Fibroblast of gingiva (primary cell): Measurements from ENCODE around the gene PYCARD.
A peak's percentile ranks its signal among the peaks of the same experiment; 100 is the strongest.
"Not testable (repeated sequence)": the region's sequence is repeated elsewhere in the genome, so short reads cannot be mapped to it uniquely, and the experiment has no call there.

Experiments
- DNase-seq: peaks from one replicate; pipeline ENCODE4 v3.0.0-alpha.2; 2011; ENCODE audit warnings: low read depth

PYCARD gene

DNA sequence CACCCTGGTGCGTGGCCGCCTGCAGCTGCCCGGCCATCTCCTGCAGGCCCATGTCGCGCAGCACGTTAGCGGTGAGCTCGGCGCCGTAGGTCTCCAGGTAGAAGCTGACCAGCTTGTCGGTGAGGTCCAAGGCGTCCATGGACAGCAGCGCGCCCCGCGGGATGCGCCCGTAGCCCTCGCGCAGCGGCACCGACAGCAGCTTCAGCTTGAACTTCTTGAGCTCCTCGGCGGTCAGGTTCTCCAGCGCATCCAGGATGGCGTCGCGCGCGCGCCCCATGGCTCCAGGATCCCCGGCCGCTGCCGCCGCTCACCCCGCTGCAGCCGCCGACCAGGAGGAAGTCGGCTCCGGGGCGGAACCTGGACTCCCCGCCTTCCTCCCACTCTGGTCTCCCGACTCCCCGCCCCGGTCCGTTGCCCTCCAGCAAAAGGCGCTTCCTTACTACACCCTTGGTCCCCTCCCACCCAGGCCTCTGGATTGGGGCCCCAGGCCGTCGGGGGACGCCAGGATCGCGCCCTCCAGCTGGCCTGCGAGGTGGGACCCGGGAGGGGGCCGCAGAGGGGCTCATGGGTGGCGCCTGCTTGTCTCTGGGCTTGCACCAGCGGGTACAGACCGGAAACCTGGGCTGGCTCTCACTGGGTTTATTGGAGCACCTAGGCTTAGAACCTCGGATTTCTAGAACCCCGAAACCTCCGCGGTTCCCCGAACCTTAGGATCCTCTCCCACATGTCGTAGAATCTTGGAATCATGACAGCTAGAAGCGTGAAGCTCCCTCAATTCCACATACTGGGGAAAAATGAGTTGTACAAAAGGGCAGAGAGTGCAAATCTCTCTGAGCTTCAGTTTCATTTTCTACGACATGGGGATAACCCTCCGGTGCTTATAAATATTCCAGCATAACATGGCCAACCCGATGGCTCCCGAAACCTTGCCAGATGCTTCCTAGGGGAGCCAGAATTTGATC lies at the start of gene PYCARD:
Gene PYCARD, minus strand, starts transcription at position 347 of the 962 bp plus-strand sequence. Its CDS starts 70 bp downstream, at position 277.
- DNase-seq: peak; percentile 51

DNA sequence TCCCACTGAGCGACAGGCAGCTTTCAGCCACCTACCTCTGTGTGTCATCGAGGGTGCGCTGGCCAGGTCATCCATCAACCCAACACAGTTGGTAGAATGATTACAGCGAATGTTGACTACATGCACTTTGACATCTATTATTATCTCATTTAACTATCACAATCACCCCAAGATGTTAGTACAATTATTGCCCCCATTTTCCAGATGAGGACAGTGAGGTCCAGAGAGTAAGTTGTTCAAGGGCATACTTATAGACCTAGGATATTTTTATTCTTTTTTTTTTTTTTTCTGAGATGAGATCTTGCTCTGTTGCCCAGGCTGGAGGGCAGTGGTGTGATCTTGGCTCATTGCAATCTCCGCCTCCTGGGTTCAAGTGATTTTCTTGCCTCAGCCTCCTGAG lies 48.9 kb upstream of the PYCARD start:
- no peak for DNase-seq

- no peak for DNase-seq
Measured at GRCh38 chr16:31250782-31251384, 48.3 kb upstream of the PYCARD start.

DNA sequence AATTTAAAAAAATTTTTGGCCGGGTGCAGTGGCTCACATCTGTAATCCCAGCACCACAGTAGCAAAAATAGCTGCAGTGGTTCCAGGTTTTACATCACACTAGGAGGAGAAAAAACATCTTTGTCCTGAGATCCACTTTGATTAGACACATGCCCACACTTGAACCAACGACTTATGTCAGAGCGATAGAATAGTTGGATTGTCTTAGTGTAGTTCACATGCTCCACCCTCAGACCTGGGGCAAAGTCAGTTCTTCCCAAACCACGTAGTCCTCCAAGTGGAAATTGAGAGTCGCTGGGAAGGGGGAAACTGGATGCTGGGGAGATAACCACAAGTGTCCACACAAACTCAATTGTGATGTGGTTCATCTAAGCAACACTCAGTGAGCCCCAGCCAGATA lies 45.8 kb upstream of the PYCARD start:
- DNase-seq: no peak

DNA sequence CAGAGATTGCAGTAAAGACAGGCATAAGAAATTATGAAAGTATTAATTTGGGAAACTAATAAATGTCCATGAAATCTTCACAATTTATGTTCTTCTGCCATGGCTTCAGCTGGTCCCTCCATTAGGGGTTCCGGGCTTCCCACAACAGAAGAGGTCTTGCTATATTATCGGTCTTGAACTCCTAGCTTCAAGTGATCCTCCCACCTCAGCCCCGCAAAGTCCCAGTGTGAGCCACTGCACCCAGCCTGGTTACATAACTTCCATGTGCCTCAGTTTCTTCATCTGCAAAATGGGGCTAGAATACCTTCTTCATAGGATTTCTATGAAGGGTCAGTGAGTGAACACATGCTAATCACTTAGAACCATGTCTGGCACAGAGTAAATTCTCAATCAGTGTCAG lies 43.7 kb upstream of the PYCARD start:
- no peak for DNase-seq

DNA sequence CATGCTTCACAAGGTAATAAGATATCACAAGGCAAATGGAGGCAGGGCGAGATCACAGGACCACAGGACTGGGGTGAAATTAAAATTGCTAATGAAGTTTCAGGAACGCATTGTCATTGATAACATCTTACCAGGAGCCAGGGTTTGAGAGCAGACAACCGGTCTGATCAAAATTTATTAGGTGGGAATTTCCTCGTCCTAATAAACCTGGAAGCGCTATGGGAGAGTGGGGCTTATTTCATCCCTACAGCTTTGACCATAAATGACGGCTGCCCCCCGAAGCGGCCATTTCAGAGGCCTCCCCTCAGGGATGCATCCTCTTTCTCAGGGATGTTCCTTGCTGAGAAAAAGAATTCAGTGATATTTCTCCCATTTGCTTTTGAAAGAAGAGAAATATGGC lies 43.0 kb upstream of the PYCARD start:
- not testable (repeated sequence) for DNase-seq

DNA sequence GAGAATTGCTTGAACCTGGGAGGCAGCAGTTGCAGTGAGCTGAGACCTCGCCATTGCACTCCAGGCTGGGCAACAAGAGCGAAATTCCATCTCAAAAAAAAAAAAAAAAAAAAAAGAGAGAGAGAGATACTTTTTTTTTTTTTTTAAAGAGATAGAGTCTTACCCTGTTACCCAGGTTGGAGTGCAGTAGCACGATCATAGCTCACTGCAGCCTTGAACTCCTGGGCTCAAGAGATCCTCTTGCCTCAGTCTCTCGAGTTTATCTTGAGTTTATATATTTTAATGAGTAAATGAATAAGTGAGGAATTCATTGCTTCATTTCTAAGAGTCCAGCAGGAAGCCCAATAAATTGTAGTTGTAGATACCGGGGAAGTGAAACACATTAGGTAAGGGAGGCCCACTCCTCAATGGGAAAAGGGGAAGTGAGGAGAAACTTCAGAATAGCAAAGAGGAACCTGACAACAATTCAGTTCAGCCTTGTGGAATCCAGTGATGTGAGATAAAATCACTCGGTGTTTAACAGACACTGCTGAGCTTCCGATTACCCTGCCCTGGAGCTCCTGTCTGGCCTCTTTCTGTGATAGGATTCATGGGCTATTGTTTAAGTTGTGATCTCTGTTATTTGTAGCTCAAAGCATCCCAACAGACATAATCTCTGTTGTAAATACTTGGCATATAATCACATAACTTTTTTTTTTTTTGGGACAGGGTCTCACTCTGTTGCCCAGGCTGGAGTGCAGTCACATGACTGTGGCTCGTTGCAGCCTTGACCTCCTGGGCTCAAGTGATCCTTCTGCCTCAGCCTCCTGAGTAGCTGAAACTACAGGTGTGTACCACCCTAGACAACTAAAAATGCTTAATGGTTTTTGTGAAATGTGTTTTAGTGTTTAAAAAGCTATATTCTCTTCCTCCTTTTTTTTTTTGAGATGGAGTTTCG lies 41.4 kb upstream of the PYCARD start:
- DNase-seq: no peak

- peak; percentile 12 for DNase-seq
Measured at GRCh38 chr16:31242206-31242605, 39.6 kb upstream of the PYCARD start.

DNA sequence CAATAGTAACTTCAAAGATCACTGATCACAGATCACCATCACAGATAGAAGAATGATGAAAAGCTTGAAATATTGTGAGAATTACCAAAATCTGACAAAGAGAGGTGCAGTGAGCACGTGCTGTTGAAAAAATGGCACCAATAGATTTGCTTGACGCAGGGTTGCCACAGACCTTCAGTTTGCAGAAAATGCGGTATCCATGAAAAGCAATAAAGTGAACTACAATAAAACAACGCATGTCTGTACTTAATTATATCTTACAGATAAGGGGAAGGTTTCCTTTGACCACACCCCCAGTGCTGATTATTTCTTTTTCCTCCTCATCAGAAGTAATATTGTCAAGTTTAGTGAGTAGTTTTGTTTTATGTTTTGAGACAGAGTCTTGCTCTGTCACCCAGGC lies 35.5 kb upstream of the PYCARD start:
- no peak for DNase-seq

GRCh38 chr16:31229501-31229900 lies 26.9 kb upstream of the PYCARD start:
- DNase-seq: no peak

- no peak for DNase-seq
Measured at GRCh38 chr16:31228206-31228605, 25.6 kb upstream of the PYCARD start.

DNA sequence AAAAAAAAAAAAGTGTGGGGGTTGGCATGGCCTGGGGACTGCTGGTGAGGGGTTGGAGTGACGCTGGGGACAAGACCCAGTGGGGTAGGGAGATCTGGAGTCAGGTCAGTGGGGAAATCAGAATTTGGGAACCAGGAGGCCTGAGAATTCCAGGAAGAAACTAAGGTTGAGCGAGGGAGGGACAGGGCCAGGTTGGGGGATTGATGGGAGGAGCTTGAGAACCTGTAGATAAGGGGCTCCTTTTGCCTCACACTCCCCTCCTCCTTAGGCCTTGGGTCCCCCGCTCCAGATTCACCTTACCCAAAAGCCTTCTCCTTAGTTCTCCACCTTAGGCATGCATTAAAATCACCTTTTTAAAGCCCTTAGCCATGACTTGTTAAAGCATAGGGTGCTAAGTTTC lies 22.6 kb upstream of the PYCARD start:
- DNase-seq: no peak

DNA sequence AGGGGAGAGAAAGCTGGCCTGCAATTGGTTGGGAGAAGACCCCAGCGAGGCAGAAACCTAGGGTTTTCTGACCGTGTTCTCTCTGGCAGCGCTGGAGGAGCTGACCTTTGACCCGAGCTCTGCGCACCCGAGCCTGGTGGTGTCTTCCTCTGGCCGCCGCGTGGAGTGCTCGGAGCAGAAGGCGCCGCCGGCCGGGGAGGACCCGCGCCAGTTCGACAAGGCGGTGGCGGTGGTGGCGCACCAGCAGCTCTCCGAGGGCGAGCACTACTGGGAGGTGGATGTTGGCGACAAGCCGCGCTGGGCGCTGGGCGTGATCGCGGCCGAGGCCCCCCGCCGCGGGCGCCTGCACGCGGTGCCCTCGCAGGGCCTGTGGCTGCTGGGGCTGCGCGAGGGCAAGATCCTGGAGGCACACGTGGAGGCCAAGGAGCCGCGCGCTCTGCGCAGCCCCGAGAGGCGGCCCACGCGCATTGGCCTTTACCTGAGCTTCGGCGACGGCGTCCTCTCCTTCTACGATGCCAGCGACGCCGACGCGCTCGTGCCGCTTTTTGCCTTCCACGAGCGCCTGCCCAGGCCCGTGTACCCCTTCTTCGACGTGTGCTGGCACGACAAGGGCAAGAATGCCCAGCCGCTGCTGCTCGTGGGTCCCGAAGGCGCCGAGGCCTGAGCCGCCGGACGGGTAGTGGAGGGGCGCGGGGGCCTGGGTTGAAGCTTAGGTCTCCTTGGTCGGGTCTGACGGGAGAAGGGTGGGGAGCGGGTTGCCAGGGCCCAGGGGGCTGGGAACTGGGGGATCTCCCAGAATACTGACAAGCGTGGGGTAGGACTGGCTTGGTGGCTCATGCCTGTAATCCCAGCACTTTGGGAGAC lies 21.8 kb upstream of the PYCARD start:
- DNase-seq: no peak

GRCh38 chr16:31223044-31223443 lies 20.5 kb upstream of the PYCARD start:
- DNase-seq: no peak

DNA sequence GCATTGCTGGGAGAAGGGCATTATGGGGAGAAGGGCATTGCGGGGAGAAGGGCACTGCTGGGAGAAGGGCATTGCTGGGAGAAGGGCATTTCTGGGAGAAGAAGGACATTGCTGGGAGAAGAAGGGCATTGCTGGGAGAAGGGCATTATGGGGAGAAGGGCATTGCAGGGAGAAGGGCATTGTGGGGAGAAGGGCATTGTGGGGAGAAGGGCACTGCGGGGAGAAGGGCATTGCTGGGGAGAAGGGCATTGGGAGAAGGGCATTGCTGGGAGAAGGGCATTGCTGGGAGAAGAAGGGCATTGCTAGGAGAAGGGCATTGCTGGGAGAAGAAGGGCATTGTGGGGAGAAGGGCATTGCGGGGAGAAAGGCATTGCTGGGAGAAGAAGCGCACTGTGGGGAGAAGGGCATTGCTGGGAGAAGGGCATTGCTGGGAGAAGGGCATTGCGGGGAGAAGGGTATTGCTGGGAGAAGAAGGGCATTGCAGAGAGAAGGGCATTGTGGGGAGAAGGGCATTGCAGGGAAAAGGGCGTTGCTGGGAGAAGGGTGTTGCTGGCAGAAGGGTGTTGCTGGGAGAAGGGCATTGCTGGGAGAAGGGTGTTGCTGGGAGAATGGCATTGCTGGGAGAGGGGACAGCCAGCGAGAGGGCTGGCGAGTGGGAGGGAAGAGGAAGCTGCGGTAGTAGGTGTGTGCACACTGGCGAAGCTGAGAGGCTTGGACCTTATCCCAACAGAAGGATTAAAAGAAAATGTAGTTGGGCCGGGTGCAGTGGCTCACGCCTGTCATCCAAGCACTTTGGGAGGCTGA lies 19.0 kb upstream of the PYCARD start:
- no peak for DNase-seq

GRCh38 chr16:31219154-31219741 lies 16.7 kb upstream of the PYCARD start:
- DNase-seq: no peak

DNA sequence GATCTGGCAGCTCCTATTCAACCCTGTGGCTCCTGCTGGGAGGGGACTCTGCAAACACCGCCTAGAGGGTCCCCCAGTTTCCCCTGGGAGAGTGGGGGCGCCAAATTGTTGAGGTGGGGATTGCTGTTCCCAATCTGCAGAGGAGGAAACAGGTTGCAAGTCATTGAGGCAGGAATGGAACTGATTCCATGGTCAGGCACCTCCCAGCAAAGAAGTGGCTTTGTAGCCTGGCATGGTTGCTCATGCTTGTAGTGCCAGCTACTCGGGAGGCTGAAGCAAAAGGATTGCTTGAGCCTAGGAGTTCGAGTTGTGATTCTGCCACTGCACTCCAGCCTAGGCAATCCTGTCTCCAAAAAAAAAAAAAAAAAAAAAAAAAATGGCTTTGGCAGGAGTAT lies 14.6 kb upstream of the PYCARD start:
- DNase-seq: no peak

- no peak for DNase-seq
Measured at GRCh38 chr16:31216422-31217135, 14.0 kb upstream of the PYCARD start, which contains the start of gene PYDC1. TSS of gene PYDC1 (minus strand) at chr16:31217135. CDS start at chr16:31217028, 107 bp downstream.
